Skeletal muscle tissue (tissue), 4 donors: ENCODE measurements around the gene WBP11. TPM values are rescaled to one million over a fixed set of nuclear protein-coding genes. Genes with fewer than 3 reads are reported as not detected.
"Not testable (repeated sequence)": the region's sequence is repeated elsewhere in the genome, so short reads cannot be mapped to it uniquely, and the experiment has no call there.

Source experiments
- H3K27ac ChIP-seq: one replicate; pipeline ENCODE4 v1.7.0; 2013; ENCODE audit warnings: mild to moderate bottlenecking, low read depth, low read length, inconsistent platforms
- H3K27me3 ChIP-seq, 3 donors: one replicate each; pipeline ENCODE4 v1.7.0; 2013; ENCODE audit warnings: low read length in 3 of 3; ENCODE audit not compliant: control insufficient read depth in 3 of 3, insufficient read depth in 3 of 3
- H3K36me3 ChIP-seq, 3 donors: one replicate each; pipeline ENCODE4 v1.7.0; 2013; ENCODE audit warnings: low read length in 3 of 3; ENCODE audit not compliant: control insufficient read depth in 3 of 3, insufficient read depth in 3 of 3
- H3K4me1 ChIP-seq, 3 donors: one replicate each; pipeline ENCODE4 v1.7.0; 2013; ENCODE audit warnings: low read length in 3 of 3, mild to moderate bottlenecking in 3 of 3; ENCODE audit not compliant: control insufficient read depth in 3 of 3, insufficient read depth in 3 of 3
- H3K4me3 ChIP-seq, 3 donors: one replicate each; pipeline ENCODE4 v1.7.0; 2013; ENCODE audit warnings: low read length in 3 of 3
- H3K9ac ChIP-seq, 3 donors: one replicate each; pipeline ENCODE4 v1.7.0; 2013; ENCODE audit warnings: low read length in 3 of 3, mild to moderate bottlenecking in 3 of 3, moderate library complexity in 2 of 3, low read depth in 1 of 3
- H3K9me3 ChIP-seq, 3 donors: one replicate each; pipeline ENCODE4 v1.7.0; 2013; ENCODE audit warnings: low read length in 3 of 3; ENCODE audit not compliant: control insufficient read depth in 3 of 3
- total RNA-seq: library from RNA; depleted of rRNA; stranded (reverse); fragments of >200 nt; gene quantifications from one replicate; pipeline ENCODE4 v1.2.3, GENCODE V29; 2014
- donor health status: Osteomylitis.

The WBP11 gene
- total RNA-seq, 1 donor from 2014 or later: 7.8 TPM

DNA sequence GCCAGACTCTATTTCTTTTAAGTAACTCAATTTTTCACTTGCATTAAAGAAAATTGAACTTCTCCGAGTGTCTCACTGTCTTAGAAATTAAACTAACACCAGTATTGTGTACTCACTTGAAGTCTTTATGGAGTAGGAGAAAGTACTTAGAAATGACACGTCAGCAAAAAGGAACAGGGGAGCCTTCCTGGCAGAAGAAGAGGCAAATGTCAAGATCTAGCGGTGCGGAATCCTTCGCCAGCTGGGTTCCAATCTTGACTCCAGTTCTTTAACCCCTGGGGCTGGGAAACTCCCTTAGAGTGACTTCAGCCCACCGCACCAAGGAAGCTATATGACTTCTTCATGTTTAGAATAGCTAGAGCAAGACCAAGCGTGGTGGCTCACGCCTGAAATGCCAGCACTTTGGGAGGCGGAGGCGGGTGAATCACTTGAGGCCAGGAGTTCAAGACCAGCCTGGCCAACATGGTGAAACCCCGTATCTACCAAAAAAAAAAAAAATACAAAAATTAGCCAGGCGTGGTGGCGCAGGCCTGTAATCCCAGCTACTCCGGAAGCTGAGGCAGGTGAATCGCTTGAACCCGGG, 34.4 kb downstream of the WBP11 start:
- H3K9me3 ChIP-seq: no peaks in the 10 kb centered on the region
- peaks cover 10 to 25% (median 13%) of the 10 kb centered on the region in 3 donors for H3K4me1 ChIP-seq
- no peaks in the 10 kb centered on the region for H3K36me3 ChIP-seq
- H3K4me3 ChIP-seq: peak overlapping the region; percentile 81 to 99 (median 96)
- H3K27ac ChIP-seq: no peak overlapping the region
- peak overlapping the region in 2 of 3 donors; percentile 92 to 96 for H3K9ac ChIP-seq
- H3K27me3 ChIP-seq: no peaks in the 10 kb centered on the region

DNA sequence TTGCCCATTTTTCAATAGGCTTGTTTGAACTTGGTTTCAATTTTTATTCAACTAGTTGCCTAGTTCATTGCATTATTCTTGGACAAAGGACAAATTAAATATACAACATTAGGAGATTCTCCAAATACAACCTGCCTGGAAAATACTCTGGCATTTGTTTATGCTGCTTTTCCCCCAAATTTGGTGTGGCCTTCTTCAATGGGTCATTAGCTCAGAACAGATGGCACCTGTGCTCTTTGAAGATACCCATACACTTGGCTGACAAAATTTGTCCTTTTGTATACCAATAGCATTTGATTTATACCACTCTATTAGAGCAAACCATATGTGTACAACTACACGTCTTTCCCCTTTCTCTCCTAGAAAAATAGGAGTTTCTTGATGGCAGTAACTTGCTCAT, 35.7 kb downstream of the WBP11 start:
- no peak overlapping the region for H3K9ac ChIP-seq

DNA sequence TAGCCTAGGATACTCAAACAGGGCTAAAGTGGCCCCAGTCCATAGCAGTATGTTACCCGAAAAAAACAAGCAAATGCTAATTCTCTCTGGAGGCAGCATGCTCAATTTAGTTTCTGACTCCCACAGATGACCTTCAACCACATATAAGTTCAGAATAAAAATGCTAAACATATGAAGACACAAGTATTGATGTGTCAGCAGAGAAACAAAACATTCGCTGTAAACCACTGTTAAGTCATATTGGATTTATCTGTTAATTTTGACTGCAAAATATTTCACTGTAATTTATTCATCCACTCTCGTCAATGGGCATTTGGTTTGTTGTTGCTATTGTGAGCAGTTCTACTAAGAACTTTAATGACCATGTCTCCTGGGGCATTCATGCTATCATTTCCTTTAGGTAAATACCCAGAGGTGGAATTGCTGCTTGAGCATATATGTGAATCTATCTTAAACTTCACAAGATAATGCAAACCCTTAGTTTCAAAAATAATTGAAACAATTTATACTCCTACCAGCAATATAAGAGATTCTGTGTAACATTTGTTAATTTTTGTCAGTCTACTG, 36.5 kb downstream of the WBP11 start:
- Histone ChIP-seq H3K4me3 (no peak overlapping the region), H3K27ac (no peak overlapping the region), H3K27me3 (no peaks in the 10 kb centered on the region), H3K9me3 (no peaks in the 10 kb centered on the region), H3K4me1 (peaks cover 7 to 20% (median 9%) of the 10 kb centered on the region in 3 donors), H3K36me3 (no peaks in the 10 kb centered on the region), H3K9ac (no peak overlapping the region)

More for the DNA sequence above, 35.7 kb downstream of the WBP11 start:
- H3K36me3 ChIP-seq: no peaks in the 10 kb centered on the region
- no peaks in the 10 kb centered on the region for H3K9me3 ChIP-seq
- H3K27me3 ChIP-seq: no peaks in the 10 kb centered on the region
- no peak overlapping the region for H3K4me3 ChIP-seq
- H3K27ac ChIP-seq: no peak overlapping the region
- peaks cover 7 to 20% (median 9%) of the 10 kb centered on the region in 3 donors for H3K4me1 ChIP-seq

DNA sequence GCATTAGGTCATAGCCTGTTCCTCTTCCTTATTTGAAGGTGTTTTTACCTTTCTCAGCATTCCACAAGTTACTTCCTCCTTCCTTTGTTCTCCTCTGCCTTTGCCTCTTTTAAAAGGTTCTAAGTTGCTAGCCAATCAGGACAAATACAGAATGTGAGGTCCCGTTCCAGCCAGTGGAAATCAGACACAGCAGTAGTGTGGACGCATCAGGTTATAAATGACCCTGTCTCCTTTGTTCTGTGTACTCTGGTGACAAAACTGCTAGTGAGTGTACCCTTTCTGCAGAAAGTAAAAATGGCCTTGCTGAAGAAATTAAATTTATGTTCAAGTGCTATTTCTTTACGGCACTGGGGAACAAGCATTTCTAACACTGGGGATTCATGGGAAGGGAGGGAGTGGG, 37.3 kb downstream of the WBP11 start:
- not testable (repeated sequence) for H3K27ac ChIP-seq, H3K9me3 ChIP-seq, H3K4me3 ChIP-seq, H3K9ac ChIP-seq, H3K27me3 ChIP-seq, H3K36me3 ChIP-seq
- peaks cover 7 to 20% (median 9%) of the 10 kb centered on the region in 3 donors for H3K4me1 ChIP-seq

DNA sequence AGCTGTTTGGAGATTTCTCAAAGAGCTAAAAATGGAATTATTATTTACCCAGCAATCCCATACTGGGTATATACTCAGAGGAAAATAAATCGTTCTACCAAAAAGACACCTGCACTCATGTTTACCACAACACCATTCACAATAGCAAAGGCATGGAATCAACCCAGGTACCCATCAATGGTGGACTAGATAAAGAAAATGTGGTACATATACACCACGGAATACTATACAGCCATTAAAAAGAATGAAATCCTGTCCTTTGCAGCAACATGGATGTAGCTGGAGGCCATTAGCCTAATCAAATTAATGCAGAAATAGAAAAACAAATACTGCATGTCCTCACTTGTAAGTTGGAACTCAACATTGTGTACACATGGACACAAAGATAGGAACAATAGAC, 37.9 kb downstream of the WBP11 start:
- H3K4me1 ChIP-seq: peaks cover 7 to 15% (median 9%) of the 10 kb centered on the region in 3 donors
- H3K27me3 ChIP-seq: no peaks in the 10 kb centered on the region
- no peak overlapping the region for H3K4me3 ChIP-seq
- H3K9me3 ChIP-seq: no peaks in the 10 kb centered on the region
- no peak overlapping the region for H3K9ac ChIP-seq
- peaks cover 0 to 2% (median 0%) of the 10 kb centered on the region in 3 donors for H3K36me3 ChIP-seq
- no peak overlapping the region for H3K27ac ChIP-seq

DNA sequence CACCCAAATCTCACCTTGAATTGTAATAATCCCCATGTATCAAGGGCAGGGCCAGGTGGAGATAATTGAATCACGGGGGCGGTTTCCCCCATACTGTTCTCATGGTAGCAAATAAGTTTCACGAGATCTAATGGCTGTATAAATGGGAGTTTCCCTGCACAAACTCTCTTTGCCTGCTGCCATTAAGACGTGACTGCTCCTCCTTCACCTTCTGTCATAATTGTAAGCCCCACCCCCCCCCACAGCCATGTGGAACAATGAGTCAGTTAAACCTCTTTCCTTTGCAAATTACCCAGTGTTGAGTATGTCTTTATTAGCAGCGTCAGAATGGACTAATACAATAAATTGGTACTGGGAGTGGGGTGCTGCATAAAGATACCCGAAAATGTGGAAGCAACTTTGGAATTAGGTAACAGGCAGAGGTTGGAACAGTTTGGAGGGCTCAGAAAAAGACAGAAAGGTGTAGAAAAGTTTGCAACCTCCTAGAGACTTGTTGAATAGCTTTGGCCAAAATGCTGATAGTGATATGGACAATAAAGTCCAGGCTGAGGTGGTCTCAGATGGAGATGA, 43.5 kb downstream of the WBP11 start:
- H3K9me3 ChIP-seq, H3K36me3 ChIP-seq, H3K4me1 ChIP-seq, H3K9ac ChIP-seq, H3K27me3 ChIP-seq, H3K4me3 ChIP-seq, H3K27ac ChIP-seq: not testable (repeated sequence)

DNA sequence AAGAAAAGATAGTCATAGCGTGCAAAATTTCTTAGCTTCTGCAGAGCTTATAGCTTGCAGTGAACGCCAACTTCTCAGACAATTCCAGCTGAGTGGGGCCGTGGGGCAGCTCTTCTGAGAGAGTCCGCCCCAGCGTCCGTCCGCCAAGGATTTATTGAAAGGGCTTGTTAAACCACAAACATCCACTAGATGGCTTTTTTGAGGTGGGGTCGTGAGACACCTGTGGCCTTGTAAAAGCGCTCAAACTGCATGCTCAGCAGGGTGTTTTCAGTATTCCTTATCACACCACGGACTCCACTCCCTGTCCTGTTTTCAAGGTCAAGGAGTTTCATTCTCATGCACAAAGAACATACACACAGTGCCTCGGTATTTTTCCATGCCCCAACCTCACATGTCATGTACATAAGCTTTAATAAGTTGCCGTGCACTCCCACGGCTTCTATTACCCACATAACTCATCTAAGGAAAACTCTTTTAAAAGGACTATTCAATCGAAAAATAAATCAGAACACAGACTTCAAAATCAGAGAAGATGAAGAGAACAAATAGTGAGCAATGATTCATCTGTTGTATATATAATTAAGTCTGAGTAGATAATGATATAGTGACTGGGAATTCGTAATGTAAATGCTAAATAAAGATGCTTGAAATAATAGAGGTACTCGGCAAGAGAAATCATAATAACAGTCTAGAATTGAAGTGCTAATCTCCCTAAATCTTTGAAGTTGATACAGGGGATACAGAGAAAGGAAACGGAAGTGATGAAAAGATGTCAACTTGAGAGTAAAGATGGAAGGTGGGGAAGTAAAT, 46.7 kb downstream of the WBP11 start:
- no peaks in the 10 kb centered on the region for H3K4me1 ChIP-seq

DNA sequence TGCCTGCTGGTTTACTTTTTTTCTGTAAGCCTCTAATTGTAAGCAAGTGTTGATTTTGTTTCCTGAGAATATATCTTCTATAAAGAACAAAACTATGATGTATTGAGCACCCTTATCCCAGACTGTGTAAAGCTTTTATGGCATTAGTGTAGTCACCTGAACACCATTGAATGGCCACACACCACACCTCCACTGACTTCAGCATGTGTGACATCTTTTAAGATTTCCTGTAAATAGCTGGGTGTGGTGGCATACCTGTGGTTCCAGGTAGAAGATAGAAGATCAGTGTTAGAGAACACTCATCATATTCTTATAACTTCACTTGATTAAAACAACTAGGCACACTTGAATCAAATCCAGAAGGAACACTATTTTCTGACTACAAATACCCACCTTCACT, 51.3 kb downstream of the WBP11 start:
- H3K4me1 ChIP-seq: no peaks in the 10 kb centered on the region
- no peaks in the 10 kb centered on the region for H3K9me3 ChIP-seq
- no peak overlapping the region for H3K4me3 ChIP-seq
- H3K36me3 ChIP-seq: no peaks in the 10 kb centered on the region
- H3K27ac ChIP-seq: no peak overlapping the region
- no peaks in the 10 kb centered on the region for H3K27me3 ChIP-seq
- no peak overlapping the region for H3K9ac ChIP-seq

More for the DNA sequence above, 46.7 kb downstream of the WBP11 start:
- H3K27ac ChIP-seq: no peak overlapping the region
- H3K36me3 ChIP-seq: peaks cover 0 to 2% (median 0%) of the 10 kb centered on the region in 3 donors
- H3K27me3 ChIP-seq: no peaks in the 10 kb centered on the region
- H3K9ac ChIP-seq: no peak overlapping the region
- no peak overlapping the region for H3K4me3 ChIP-seq
- no peaks in the 10 kb centered on the region for H3K9me3 ChIP-seq

DNA sequence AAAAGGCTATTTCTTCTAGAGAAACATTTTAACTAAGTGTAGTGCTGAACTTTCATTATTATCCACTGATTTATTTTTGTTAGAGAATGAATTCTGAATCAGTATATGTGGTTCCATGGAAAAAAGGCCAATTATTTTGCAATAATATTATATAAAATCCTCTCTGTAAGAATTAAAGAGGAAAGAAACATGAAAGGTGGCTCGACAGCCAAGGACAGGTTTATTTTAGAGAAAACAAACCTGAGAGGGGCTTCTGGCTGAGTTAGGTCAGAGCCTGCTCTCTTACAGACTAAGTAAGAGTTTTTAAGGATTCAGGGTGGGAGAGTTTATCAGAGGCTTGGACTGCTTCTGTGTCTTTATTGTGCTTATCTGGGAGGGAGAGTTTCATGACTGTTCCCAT, 60.2 kb downstream of the WBP11 start:
- H3K27ac ChIP-seq: no peak overlapping the region
- H3K9me3 ChIP-seq: no peaks in the 10 kb centered on the region
- no peaks in the 10 kb centered on the region for H3K4me1 ChIP-seq
- no peaks in the 10 kb centered on the region for H3K36me3 ChIP-seq
- H3K4me3 ChIP-seq: no peak overlapping the region
- H3K27me3 ChIP-seq: no peaks in the 10 kb centered on the region
- H3K9ac ChIP-seq: no peak overlapping the region

DNA sequence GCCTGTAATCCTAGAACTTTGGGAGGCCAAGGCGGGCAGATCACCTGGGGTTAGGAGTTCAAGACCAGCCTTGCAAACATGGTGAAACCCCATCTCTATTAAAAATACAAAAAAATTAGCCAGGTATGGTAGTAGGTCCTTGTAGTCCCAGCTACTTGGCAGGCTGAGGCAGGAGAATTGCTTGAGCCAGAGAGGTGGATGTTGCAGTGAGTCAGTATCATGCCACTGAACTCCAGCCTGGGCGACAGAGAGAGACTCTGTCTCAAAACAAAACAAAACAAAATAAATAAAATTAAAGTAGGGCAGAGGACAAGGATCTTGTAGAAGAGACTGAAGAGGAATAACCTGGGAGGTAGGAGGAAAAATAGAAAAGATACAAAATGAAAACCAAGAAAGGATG, 61.3 kb downstream of the WBP11 start:
- no peaks in the 10 kb centered on the region for H3K36me3 ChIP-seq
- no peaks in the 10 kb centered on the region for H3K4me1 ChIP-seq
- no peak overlapping the region for H3K4me3 ChIP-seq
- H3K27ac ChIP-seq: no peak overlapping the region
- H3K27me3 ChIP-seq: no peaks in the 10 kb centered on the region
- H3K9me3 ChIP-seq: no peaks in the 10 kb centered on the region
- H3K9ac ChIP-seq: no peak overlapping the region
